Stimulated activated naive CD4-positive, alpha-beta T cell treated with Interleukin-2 at 50 U/mL for 16 hours (primary cell): ENCODE measurements around the gene ACE2.

Experiments used
- DNase-seq: peaks from one replicate; lab custom pipeline; 2025; lab: John Stamatoyannopoulos, UW

ACE2 gene

GRCh38 chrX:15574017-15574416 is 26.7 kb downstream of the ACE2 start:
- no peak for DNase-seq

- no peak for DNase-seq
Measured at GRCh38 chrX:15570145-15570544, 30.6 kb downstream of the ACE2 start.

GRCh38 chrX:15567886-15568616 is 32.7 kb downstream of the ACE2 start:
- no peak for DNase-seq

DNA sequence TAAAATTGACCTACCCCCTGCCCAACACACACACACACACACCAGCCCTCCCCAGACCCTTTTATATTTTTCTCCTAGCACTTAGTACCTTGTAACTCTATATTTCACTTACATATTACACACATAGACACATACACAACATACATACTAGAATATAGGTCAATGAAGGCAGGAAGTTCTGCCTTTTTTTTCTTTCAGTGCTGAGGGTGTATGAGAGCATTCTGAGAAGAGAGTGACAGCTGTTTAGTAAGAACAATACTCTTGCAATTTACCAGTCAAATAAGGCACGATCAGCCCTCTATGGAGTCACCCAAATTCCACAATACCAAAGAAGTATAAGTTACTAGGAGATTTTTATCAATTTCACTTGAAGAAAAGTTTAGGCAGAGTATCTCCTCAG is 33.5 kb downstream of the ACE2 start:
- DNase-seq = no peak

GRCh38 chrX:15566244-15566643 is 34.5 kb downstream of the ACE2 start:
- DNase-seq = no peak

- DNase-seq = peak; percentile 0
Measured at GRCh38 chrX:15564981-15565579, 35.7 kb downstream of the ACE2 start.

DNA sequence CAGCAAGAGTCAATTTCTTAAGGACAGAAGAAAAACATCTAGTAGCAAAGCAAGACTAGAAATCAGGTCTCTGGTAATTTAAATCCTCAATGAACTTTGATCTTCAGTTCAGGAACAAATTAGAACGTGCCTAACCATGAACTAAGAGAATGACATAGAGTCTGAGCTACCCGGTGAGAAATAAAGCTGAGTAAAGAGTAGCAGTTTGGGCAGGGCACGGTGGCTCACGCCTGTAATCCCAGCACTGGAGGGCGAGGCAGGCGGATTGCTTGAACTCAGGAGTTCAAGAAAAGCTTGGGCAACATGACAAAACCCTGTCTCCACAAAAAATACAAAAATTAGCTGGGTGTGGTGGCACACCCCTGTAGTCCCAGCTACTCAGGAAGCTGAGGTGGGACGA is 37.7 kb downstream of the ACE2 start:
- no peak for DNase-seq

DNA sequence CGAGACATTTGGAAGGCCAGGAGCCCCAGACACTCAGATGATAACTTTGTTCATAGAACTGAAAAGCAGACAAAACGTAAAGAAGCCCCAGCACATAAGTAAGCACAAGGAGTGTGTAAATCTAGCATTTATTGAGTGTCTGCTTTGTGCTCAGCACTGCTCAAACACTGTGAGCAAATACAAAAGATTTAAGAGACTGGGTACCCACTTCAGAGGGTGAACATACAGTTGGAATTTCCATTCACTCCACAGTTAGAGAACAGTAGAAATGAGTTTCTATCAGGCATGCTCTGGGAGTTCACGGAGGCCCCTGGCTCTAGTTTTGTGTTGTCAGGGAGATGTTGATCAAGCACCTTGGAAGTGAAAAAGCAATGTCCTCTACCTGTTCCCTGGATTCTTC is 39.8 kb downstream of the ACE2 start:
- DNase-seq = no peak

- DNase-seq = no peak
Measured at GRCh38 chrX:15559227-15559626, 41.5 kb downstream of the ACE2 start.

DNA sequence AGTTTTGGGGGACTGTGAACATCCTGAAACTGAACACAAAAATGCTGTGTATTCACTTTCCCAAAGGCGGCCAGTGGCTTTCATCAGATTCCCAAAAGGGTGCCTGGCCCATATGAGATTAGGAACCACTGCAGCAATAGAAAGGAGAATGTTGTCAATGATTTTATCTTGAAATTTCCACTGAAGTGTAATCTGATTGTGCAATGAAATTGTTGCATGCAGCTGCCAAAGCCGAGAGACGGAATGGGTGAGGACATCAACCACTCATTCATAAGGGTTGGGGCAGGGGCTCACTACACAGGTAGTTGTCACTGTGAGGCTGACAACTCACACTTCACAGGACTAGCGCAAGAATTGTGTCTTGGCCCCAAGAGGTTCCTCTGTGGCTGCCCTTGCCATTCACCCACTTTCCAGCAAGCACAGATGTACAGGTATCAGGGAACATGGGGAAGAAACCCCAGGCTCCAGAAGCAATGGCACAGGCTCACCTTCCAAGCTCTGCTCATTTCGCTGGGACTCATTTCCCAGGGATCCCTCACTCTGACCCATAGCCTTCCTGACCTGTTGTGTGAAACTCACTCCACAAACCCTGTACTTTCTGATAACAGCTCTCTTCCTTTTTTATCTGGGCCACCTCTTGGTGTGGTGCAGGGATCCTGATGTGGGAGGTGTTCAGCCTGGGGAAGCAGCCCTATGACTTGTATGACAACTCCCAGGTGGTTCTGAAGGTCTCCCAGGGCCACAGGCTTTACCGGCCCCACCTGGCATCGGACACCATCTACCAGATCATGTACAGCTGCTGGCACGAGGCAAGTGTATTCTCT is 51.4 kb downstream of the ACE2 start:
- no peak for DNase-seq

- DNase-seq = no peak
Measured at GRCh38 chrX:15547356-15547755, 53.4 kb downstream of the ACE2 start.

- no peak for DNase-seq
Measured at GRCh38 chrX:15546745-15547144, 54.0 kb downstream of the ACE2 start.

GRCh38 chrX:15530318-15530717 is 70.4 kb downstream of the ACE2 start:
- DNase-seq = no peak

GRCh38 chrX:15529165-15529564 is 71.6 kb downstream of the ACE2 start:
- no peak for DNase-seq

GRCh38 chrX:15525664-15526416 is 74.9 kb downstream of the ACE2 start:
- DNase-seq = no peak

DNA sequence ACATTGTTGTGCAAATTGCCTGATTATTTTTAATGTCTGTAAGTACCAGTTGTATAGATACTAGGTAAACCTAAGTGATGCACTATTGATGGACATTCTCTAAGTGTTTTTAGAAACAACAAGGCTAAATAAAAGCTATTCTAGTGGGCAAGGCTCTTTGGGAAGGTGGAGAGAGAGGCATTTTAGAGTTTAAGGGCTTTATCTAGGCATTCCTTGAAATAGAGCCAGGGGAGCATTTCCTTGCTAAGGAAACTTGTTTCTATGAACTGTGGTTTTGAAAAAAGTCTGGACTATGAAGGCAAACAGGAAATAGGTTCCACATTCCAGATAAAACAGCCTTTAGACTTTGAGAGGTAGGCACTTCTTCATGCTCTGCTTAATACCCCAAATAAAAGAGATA is 76.3 kb downstream of the ACE2 start:
- DNase-seq = no peak

GRCh38 chrX:15523088-15523487 is 77.7 kb downstream of the ACE2 start:
- DNase-seq = no peak

DNA sequence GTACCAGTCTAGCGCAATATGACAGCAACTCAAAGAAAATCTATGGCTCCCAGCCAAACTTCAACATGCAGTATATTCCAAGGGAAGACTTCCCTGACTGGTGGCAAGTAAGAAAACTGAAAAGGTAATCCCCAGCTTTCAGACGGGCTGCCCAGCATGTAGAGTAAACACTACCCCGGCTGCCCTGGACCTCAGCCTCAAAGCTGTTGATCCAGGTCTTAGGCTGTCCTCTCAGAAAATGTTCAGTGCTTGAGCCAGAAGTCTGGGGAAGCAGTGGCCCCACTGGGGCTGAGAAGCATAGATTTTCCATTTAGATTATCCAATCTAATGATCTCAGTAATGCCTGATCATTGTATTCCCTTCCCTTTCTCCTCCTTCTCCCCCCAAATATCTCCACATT is 78.3 kb downstream of the ACE2 start:
- no peak for DNase-seq

DNA sequence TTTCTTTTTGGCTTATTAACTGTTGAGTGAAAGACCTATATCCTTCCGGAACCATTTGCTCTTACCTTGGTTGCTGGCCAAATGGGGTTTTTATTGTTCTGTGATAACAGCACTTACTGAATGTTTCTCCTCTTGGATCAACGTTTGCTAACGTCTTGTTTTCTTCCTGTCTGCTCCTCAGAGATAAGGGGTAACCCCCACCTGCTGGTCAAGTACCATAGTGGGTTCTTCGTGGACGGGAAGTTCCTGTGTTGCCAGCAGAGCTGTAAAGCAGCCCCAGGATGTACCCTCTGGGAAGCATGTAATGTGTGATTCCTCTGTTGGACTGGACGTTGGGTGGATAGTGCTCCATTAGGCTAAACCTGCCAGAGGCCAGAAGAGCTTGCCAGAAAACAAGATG is 84.8 kb downstream of the ACE2 start:
- no peak for DNase-seq

- no peak for DNase-seq
Measured at GRCh38 chrX:15514279-15514678, 86.5 kb downstream of the ACE2 start.

DNA sequence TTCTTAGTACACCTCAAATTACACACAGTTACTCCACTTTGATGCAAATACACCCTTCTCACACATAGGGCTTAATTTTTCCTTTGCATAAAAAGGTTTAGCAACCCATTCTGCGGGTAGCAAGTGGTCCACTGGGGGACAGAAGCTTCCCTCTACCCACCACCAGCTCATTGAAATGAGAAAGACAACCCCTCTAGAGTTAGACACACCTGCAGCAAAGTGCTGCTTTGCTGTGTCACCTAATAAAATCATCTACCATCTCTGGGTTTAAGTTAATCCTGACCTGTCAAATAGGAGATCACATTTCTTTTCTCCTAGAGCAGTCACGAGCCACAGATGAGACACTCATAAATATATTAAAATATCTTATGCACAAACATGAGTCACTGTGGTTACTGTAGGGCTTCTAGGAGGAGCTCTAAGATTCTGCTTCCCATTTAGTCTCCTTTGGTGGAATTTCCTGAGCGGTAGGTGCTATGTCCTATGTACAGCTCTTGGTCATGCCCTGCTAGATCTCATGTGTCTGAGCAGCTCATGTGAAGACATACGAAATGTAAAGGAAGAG is 88.3 kb downstream of the ACE2 start:
- no peak for DNase-seq

DNA sequence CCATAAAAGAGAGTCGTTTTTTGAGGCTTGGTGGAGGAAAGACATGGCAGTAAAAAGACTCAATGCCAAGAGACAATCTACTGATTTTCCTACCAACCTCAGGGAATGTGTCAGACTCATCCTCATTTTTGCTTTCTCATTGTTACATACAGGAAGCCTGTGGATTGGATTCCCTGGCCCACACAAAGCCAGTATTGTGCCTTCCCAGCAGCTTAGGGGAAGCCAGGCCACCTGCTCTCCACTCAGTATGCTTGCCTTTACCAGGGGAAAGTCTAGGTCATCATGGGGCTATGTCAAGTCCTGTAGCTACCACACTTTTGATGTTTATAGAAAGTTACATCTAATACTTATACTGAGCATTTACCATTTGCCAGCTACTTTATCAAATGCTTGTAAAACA is 89.2 kb downstream of the ACE2 start:
- no peak for DNase-seq
